Hematopoietic multipotent progenitor cell treated with erythropoietin and hydrocortisone succinate and interleukin-3 and kit ligand, for 6 days (in vitro differentiated cells): ENCODE data around the gene INTS11.

Experiments
- DNase-seq: peaks from one replicate; pipeline ENCODE4 v3.0.0-alpha.2; 2015

INTS11 gene

DNA sequence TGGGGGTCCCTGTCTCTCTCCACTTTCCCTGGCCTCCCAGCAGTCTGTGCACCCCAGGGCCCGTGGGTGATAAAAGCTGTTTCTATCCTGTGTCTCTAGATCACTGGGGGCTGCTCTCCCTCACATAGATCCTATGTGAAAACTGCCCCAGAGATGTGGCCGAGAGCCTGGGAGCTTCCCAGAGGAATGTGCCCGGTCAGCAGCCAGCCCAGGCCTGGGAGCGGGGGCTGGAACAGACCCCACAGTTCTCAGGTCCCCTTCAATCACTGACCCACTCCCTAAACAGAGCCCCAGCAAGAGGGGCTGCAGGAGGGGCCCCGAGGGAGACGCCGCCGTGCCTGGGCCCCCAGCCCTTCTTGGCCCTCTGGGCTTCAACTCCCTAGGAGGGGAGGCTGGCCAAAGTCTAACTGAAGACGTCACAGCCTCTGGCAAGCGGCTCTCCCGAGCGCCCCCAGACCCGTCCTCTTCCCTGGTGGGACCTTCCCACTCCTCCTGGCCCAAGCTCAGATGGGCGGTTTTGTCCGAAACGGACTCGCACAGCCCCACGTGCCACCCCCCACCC, 33.5 kb upstream of the INTS11 start:
- no peak for DNase-seq

DNA sequence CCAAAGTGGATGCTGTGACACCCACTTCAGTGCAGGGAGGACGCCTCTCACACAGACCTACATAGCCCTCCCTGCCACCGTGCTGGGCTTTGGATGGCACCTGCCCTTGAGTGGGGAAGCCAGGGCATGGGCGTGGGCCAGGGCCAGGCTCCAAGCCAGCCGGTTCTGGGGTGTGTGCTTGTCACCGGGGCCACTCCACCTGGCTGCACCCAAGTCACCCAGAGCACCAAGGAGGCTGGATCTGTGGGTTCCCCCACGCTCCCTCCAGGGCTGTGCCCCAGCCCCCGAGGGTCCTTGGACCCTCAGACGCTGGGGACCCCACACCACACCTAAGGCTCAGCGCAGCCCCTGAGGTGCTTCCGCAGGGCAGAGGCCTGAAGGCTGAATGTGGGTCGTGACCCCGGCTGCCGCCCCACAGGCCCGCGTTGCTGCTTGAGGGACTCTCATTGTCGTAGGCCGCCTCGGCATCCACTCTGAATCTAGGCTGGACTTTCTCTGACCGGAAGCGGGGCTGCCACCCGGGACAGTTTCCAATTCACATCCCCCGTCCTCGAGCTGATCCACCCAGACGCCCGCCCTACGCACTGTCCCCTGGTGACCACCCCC, 32.4 kb upstream of the INTS11 start:
- no peak for DNase-seq

DNA sequence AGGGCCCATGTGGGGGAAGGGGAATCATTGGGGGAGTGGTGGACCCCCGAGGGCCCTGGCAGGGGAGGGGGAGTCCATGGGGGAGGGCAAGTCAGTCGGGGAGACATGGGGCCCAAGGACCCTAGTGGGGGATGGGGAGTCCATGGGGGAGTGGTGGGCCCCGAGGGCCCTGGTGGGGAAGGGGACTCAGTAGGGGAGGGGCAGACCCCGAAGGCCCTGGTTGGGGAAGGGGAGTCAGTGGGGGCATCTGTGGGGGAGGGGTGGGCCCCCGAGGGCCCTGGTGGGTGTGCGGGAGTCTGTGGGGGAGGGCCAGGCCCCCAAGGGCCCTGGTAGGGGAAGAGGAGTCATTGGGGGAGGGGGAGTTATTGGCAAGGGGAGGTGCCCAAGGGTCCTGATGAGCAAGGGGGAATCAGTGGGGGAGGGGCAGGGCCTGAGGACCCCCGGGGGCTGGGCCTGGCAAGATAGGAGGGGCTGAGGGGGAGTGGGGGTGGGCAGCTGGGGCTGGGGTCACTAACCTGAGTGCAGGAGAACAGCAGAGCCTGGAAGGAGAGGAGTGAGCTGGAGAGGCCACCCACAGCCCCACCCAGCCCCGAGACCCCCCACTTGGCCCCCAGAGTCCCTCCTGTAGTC, 31.8 kb upstream of the INTS11 start:
- DNase-seq, result no peak

DNA sequence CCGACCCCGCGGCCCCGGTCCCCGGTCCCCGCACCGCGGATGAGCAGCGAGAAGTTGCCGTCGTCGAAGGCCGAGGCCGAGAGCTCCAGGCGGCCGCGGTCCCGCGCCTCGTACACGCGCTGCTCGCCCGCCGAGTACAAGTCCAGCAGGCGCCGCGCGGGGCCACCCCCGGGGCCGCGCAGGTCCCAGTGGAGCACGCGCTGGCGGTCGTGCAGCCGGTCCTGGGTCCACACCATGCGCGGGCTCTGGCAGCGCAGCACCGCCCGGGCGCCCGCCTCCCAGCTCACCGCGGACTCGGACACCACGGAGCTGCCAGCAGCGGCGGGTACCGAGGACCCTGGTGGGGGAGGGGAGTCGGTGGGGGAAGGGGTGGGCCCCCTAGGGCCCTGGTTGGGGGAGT, 31.0 kb upstream of the INTS11 start:
- DNase-seq, result peak; percentile 43

DNA sequence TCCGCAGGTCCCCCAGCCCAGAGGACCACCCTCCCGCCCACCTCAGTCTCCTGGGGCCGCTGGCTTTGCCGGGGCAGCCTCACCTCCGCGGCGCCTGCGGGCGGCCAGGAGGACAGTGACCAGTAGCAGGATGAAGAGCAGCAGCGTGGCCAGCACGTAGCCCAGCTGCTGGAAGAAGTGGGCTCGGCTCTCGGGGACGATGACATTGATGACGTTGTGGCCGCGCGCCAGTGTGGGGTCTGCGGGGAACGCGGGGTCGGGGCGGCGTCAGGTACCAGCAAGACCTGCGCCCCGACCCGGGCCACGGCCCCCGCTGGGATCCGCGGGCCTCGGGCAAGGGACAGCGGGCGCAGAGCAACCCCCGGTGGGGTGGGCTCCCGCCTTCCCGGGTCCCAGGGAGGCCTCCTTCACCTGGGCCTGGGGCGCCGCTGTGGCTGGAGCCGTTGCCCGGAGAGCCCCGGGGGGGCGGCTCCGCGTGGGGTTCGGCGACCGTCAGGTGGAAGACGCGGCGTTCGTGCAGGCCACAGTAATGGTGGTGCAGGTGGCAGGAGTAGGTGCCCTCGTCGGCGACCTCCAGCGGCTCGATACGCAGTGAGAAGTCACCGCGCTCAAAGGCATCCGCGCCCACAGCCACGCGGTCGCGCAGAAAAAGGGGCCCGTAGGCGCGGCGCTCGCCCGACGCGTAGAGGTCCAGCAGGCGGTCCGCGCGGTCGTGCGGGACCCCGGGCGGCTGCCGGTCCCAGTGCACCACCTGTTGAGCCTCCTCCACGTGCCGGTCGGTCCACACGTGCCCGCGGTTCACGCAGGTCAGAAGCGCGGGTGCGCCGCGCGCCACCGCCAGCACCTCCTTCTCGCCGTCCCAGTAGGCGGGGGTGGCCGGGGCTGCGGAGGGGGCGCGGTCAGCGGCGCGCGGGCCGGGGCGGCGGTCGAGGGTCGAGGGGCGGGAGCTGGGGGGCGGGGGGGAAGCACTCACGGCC, 30.1 kb upstream of the INTS11 start:
- no peak for DNase-seq

DNA sequence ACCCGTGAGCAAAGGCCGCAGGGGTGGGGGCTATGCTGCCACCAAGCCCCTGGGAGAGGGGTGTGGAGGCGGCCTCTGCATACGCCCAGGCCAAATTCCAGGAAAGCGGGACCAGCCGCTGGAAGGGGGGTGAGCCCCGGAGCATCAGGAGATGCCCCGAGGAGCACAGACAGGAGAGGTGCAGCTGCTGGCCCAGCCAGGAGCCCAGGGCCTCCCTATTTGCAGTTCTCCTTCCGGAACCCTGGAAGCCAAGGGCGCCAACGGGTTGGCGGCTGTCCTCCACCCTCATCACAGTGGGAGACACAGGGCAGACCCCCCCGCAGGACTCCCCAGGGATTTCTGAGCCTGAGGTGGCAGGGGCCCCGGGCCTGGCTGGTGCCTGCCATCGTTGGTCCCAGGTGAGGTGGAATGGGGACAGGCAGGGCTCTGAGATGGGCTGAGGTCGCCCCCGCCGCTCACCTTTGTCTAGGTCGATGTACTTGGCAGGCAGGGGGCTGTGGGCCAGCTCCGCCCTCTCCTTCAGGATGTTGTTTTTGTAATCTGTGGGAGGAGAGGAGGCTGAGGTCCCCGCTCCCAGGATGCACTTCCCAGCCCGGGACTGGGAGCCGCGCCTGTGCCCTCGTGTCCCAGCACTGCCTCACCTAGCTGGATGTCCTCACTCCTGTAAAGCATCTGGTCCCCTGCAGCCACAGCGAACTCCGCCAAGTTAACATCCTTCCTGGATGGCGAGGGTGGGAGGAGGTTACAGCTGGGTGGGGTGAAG, 29.1 kb upstream of the INTS11 start:
- no peak for DNase-seq

DNA sequence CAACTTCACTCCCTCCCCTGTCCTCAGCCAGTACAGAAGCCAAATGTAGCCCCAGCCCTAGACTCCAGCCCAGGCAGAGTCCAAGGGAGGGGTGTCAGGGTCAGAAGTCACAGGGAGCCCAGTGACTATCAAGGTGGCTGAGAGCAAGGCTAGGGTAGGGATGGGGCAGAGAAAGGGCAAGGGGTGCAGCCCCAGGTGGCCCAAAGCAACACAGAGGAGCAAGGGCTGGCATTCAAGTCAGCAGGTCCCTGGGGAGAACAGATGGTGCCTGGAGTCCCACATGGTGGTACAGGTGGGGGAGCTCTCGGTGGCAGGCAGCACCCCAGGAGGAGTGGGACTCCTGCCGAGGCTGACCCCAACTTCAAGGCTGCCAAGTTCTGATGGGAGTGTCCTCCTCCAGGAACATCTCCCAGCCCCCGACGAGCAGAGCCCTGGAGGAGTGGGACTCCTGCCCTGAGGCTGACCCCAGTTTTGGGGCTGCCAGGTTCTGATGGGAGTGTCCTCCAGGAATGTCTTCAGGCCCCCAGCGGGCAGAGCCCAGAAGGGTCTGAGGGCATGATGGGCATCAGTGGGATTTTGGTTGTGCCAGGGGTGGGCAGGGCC, 28.4 kb upstream of the INTS11 start:
- no peak for DNase-seq

DNA sequence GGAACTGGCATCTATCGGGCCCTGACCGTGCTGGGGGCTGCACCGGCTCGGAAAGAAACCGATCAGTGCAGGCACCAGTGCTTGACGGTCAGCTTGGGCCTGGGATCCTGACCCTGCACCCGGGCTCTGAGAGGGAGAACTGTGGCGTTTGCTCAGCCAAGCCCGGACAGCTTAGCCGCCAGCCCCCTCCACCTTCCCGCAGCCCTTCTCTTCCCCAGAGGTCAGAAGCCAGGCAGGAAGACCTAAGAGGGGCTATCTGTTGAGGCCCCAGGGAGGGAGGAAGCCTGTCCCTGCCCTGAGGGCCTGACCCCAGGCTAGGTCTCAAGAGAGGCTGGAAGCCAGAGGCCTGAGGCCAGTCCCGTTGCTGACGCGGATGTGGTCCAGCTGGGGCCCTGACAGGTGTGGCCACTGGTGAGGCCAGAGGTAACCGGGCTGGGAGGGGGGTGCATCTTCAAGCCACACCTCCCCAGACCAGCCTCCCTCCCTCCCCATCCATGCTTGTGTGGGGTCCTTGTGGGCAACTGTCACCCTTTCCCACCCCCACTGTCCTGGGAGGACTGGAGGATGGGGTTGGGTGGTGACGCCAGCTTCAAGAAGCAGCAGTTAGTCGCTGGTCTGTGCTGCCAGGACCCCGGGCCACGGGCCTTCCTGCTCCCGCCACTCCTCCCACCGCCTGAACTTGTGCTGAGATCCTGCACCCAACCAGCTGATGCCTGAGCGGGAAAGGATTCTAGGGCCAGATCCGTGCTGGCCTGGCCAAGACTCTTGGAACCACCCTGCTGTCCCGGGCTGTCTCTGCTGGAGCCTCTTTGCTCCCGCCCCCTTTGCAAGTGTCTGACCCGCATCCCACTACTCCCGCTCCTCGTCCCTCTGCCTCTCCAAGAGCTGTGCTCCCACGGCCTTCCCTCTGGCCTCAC, 27.3 kb upstream of the INTS11 start:
- no peak for DNase-seq

- peak; percentile 71 for DNase-seq
Measured at GRCh38 chr1:1349256-1350012, 25.0 kb upstream of the INTS11 start, which contains the start of gene DVL1. TSS of gene DVL1 (minus strand) at chr1:1349418. CDS start at chr1:1349065, 353 bp downstream.

GRCh38 chr1:1348420-1349255, 24.2 kb upstream of the INTS11 start:
- peak; percentile 30 for DNase-seq

GRCh38 chr1:1347663-1348419, 23.4 kb upstream of the INTS11 start:
- no peak for DNase-seq

DNA sequence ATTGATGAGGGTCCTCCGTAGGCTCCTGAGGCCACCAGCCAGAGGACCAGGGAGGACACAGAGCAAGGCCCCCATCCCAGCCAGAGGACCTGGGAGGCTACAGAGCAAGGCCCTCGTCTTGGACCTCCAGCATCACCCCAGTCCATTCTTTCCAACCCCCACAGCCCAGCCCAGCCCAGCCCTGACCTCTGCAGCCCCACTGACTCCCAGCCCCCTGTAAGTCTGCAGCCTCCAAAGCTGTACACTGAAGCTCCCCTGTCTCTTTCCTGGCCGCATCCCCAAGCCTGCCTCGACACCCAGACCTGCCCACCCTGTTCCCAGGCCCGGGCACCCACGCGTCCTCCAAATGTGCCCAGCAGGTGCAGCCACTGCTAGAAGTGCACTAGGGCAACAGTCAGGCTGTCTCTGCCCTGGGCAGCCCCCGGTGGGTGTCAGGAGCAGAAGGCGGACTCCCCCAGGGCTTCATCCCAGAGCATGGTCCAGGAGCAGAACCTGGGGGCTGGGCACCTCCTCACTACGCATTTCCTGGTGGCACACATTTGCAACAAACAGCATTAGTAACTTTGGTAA, 22.7 kb upstream of the INTS11 start:
- DNase-seq, result no peak

DNA sequence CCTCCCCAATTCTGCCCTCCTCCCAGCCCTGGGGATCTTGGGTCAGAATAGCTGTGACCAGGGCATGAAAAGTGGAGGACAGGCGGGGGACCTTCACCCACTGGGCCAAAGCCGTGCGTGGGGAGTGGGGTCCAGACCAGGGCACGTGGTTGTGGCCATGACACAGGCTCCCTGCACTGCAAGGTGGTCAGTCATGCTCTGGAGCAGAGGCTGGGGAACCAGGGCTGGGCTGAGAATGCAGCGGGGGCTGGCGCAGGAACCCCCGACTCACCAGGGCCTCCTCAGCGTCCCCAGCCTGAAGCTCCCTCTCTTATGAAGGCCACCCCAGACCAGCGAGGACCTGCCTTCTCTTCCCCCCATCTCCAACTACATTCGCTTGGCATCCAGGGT, 22.0 kb upstream of the INTS11 start:
- no peak for DNase-seq

DNA sequence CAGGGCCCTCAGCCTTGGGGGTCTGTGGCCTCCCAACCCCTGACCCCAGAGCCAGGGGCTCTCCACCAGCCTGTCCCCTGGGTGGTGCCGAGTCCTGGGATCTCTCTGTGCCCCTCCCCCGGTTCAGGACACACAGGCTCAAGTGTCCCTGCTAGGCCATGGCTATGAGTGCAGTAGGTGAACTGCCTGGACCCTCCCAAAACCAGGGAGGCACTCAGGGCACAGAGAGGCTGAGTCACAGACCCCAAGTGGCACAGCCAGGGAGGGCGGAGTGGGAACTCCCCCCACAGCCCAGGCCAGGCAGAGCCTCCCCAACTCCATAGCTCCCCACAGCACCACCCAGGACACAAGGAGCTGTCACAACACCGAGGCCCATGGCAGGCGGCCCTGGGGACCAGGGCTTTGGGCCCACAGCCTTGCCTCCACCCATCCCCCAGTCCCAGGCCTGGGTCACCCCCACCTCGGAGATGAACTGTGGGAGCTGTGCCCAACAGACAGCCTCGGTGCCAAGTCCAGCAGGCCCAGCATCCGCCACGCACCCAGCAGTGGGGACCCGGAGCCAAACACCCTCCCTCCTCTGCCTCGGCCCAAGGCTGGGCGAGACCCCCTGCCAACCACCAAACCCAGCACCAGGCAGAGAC, 21.5 kb upstream of the INTS11 start:
- DNase-seq, result no peak

DNA sequence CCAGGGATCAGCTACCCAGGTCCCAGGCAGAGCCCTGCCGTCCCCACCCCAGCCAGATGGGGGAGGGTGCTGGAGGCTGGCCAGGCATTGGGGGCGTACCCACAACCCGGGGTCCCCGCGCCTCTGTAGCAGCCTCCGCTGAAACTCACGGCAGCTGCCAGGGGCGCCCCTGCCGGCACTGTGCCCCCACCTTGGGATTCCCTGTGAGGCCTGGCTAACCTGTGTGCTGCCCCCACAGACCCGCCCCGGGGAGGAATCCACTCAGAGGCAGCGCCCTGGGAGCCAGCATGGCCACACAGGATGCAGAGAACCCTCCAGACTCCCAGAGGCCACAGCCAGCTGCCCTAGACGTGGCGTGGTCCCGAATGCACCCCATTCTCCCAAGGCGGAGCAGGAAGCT, 20.9 kb upstream of the INTS11 start:
- no peak for DNase-seq

DNA sequence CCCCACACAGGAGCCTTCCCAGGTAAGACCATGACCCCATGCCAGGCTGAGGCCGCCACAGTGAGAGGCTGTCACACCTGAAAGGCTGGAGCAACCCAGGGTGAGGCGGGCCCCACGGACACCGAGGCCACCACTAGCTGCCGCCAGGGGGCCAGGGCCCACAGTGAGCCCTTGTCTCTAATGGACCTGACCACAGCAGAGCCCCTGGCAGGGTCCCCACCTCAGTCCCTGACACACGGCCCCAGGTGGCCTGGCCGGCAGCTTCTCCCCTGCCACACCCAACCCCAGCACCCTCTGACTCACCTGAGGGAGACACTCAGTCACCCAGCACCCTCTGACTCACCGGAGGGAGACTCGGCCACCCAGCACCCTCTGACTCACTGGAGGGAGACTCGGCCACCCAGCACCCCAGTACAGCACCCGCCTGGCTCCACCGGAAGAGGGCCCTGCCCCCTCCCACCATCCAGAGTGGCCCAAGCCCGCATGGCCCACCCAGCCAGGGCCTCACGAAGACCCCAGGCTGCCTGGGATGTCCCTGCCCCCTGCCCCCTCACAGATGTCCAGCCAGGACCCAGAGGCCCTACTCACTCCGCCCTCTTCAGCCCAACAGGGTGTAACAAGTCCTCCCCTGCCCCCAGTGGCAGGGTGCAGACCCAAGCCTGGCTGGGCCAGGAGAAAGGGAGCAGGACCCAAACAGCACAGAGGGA, 20.3 kb upstream of the INTS11 start:
- DNase-seq, result no peak

DNA sequence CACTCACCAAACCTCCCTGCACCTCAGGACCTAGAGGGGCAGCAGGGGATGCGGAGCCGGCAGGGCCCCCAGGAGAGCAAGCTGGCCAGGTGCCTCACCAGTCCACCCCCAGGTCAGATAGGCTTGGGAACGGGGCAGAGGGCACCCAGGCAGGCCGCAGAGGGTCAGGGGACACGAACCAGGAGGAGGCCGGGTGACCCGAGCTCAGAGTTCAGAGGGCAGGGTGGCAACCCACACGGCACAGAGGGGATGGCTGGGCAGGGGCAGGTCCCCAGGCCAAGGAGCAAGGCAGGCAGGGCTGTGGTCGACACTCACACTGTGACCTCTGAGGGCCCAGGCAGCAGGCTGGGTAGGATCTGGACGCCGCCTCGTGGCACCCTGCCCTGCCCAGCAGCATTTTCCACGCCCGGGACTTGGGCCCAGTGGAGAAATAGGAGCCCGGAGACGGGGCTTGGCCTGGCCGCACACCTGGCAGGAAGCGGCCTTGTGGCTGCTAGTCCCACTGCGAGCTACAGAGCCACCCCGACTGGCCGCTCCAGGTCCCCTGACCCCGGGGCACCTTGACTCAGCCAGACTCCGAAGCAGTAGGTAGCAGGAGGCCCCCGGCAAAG, 19.5 kb upstream of the INTS11 start:
- no peak for DNase-seq
